Activated naive CD4-positive, alpha-beta T cell treated with anti-CD3 and anti-CD28 coated beads for 36 hours (primary cell): ENCODE measurements around the gene VWC2. TPM values are rescaled to one million over a fixed set of nuclear protein-coding genes. Genes with fewer than 3 reads are reported as not detected.

Source experiments
- CTCF ChIA-PET: fragments of 350-600 bp; sonication (Branson Sonifier 250); formaldehyde crosslinking; loops from one replicate; lab custom pipeline; 2021; ENCODE audit warnings: antibody characterized with exemption; lab: Charles Lee
- DNase-seq: peaks from one replicate; pipeline ENCODE4 v3.0.0-alpha.2; 2020
- H3K27ac Mint-ChIP-seq: one replicate; pipeline ENCODE4 v1.8.0; 2021; ENCODE audit warnings: mild to moderate bottlenecking, mixed read lengths
- H3K27me3 Mint-ChIP-seq: one replicate; pipeline ENCODE4 v1.8.0; 2021; ENCODE audit warnings: low read depth, mixed read lengths
- H3K36me3 Mint-ChIP-seq: one replicate; pipeline ENCODE4 v1.8.0; 2021; ENCODE audit warnings: low read depth, mixed read lengths
- H3K4me1 Mint-ChIP-seq: one replicate; pipeline ENCODE4 v1.8.0; 2021; ENCODE audit warnings: low read depth, mixed read lengths
- H3K4me3 Mint-ChIP-seq: one replicate; pipeline ENCODE4 v1.8.0; 2021; ENCODE audit warnings: mild to moderate bottlenecking, moderate library complexity, mixed read lengths
- H3K9me3 Mint-ChIP-seq: one replicate; pipeline ENCODE4 v1.8.0; 2021; ENCODE audit warnings: mixed read lengths
- intact Hi-C: fragments of 100-400 bp; cut with micrococcal nuclease; formaldehyde crosslinking; loops from one replicate; pipeline ENCODE4 v1.15.1; 2023
- total RNA-seq, 2 experiments: library from RNA; stranded (reverse); gene quantifications; one replicate each; pipeline ENCODE4 v1.2.3, GENCODE V29; 2021

VWC2 gene
- total RNA-seq, 2 experiments from 2014 or later: not detected

GRCh38 chr7:49873420-49873819 is 100.0 kb downstream of the VWC2 start:
- Mint-ChIP-seq H3K9me3 (no peaks in the 10 kb centered on the region), H3K36me3 (no peaks in the 10 kb centered on the region), H3K27ac (no peak overlapping the region), H3K4me1 (no peaks in the 10 kb centered on the region), H3K4me3 (no peak overlapping the region), H3K27me3 (peaks cover 3% of the 10 kb centered on the region)
- DNase-seq: no peak
- CTCF ChIA-PET: no interaction called here
- intact Hi-C loops: no loop called here

DNA sequence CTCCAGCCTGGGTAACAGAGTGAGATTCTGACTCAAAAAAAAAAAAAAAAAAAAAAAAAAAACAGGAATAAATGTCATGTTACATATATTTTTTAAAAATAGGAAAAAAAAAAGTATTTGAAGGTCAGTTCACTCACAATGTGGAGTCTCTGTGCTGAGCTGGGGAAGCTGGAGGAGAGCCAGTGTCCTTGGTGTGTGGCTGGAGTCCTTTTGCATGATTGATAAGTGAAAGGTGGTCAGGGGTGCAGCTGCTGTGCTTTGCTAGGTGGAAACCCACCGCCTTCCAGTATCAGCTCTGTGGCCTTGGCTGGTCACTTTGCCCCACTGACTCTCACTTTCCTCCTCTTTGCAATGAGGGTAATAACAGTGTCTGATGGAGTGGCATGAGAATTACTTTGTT is 101.9 kb downstream of the VWC2 start:
- no peak overlapping the region for H3K27ac Mint-ChIP-seq
- no peaks in the 10 kb centered on the region for H3K4me1 Mint-ChIP-seq
- no peak overlapping the region for H3K4me3 Mint-ChIP-seq
- CTCF ChIA-PET: interaction anchor here (0.7 kb wide), 1 partner anchor 542 kb away, joined by 3 read pairs; no protein-coding TSS in a partner anchor
- no peaks in the 10 kb centered on the region for H3K36me3 Mint-ChIP-seq
- no peaks in the 10 kb centered on the region for H3K9me3 Mint-ChIP-seq
- H3K27me3 Mint-ChIP-seq: no peaks in the 10 kb centered on the region
- intact Hi-C loops: no loop called here
- DNase-seq: no peak

GRCh38 chr7:49876202-49876601 is 102.8 kb downstream of the VWC2 start:
- H3K27ac Mint-ChIP-seq: no peak overlapping the region
- CTCF ChIA-PET: no interaction called here
- no peak for DNase-seq
- H3K4me1 Mint-ChIP-seq: no peaks in the 10 kb centered on the region
- H3K9me3 Mint-ChIP-seq: no peaks in the 10 kb centered on the region
- intact Hi-C loops: no loop called here
- H3K27me3 Mint-ChIP-seq: no peaks in the 10 kb centered on the region
- H3K4me3 Mint-ChIP-seq: no peak overlapping the region
- no peaks in the 10 kb centered on the region for H3K36me3 Mint-ChIP-seq

GRCh38 chr7:49878089-49878488 is 104.7 kb downstream of the VWC2 start:
- peaks cover 4% of the 10 kb centered on the region for H3K27me3 Mint-ChIP-seq
- no peak for DNase-seq
- intact Hi-C loops: no loop called here
- H3K36me3 Mint-ChIP-seq: no peaks in the 10 kb centered on the region
- no peak overlapping the region for H3K4me3 Mint-ChIP-seq
- CTCF ChIA-PET: no interaction called here
- H3K9me3 Mint-ChIP-seq: no peaks in the 10 kb centered on the region
- H3K4me1 Mint-ChIP-seq: no peaks in the 10 kb centered on the region
- H3K27ac Mint-ChIP-seq: no peak overlapping the region

DNA sequence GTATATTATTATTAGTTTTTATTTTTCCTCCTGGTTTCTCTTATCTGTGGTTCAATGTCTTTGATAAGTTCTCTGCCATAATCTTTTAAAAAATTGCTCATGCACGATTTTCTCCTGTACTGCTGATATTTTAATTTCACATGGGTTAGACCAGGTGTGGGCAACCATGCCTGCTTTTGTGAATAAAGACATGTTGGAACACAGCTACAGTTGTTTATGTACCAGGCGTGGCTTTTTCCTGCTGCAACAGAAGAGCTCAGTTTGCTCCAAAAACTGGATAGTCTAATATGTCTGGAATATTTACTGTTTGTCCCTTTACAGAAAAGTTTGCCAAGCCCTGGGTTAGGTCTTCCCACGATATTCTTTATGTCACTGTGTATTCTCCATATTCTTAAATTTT is 105.2 kb downstream of the VWC2 start:
- no peak for DNase-seq
- no peaks in the 10 kb centered on the region for H3K9me3 Mint-ChIP-seq
- CTCF ChIA-PET: no interaction called here
- H3K36me3 Mint-ChIP-seq: no peaks in the 10 kb centered on the region
- no peaks in the 10 kb centered on the region for H3K4me1 Mint-ChIP-seq
- H3K27ac Mint-ChIP-seq: no peak overlapping the region
- intact Hi-C loops: no loop called here
- no peak overlapping the region for H3K4me3 Mint-ChIP-seq
- peaks cover 4% of the 10 kb centered on the region for H3K27me3 Mint-ChIP-seq

- Mint-ChIP-seq H3K27me3 (peaks cover 6% of the 10 kb centered on the region), H3K27ac (no peak overlapping the region), H3K9me3 (no peaks in the 10 kb centered on the region), H3K4me3 (no peak overlapping the region), H3K36me3 (no peaks in the 10 kb centered on the region), H3K4me1 (no peaks in the 10 kb centered on the region)
- CTCF ChIA-PET: interaction anchor here (0.6 to 1.2 kb wide), 2 partner anchors 31 to 53 kb away, joined by 3 to 5 read pairs; no protein-coding TSS in a partner anchor
- intact Hi-C loops: no loop called here
- no peak for DNase-seq
These were observed 110.5 kb downstream of the VWC2 start for GRCh38 chr7:49883933-49884332.

DNA sequence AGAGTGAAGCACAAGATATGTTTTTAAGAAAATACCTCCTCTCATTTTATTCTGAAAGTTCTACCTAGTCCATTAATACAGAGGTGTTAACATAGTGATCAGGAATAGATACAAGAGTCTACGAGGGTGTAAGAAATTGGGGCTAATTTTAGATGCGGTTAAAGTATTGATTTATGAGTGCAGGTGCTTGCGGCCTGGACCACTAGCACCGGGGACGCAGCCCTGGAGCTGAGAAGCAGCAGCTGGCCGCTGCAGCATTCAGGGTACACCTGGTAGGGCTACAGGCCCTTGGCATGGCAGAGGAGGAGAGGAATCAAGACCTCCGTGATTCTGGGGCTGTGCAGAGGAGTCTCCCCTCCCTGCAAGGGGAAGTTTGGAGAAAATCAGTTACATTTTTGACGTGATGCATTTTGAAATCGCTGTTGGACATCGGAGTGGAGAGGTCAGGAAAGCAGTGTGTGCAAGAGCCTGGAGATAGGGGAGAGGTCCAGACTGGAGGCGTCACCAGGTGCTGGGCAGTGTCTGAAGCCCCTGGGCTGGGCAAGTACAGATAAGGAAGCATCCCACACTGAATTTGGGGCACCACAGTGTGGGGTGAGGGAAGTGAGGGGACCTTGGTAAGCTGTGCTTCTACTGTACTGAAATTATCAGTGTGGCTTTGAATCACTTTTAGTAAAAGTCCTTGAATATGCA is 112.3 kb downstream of the VWC2 start:
- H3K9me3 Mint-ChIP-seq: no peaks in the 10 kb centered on the region

GRCh38 chr7:49892481-49892880 is 119.0 kb downstream of the VWC2 start:
- Mint-ChIP-seq H3K9me3 (no peaks in the 10 kb centered on the region), H3K36me3 (no peaks in the 10 kb centered on the region), H3K4me3 (no peak overlapping the region), H3K4me1 (no peaks in the 10 kb centered on the region), H3K27me3 (peaks cover 5% of the 10 kb centered on the region), H3K27ac (no peak overlapping the region)
- DNase-seq: no peak
- CTCF ChIA-PET: no interaction called here
- intact Hi-C loops: no loop called here

More for the DNA sequence above, 112.3 kb downstream of the VWC2 start:
- DNase-seq: no peak
- CTCF ChIA-PET: no interaction called here
- intact Hi-C loops: no loop called here
- no peak overlapping the region for H3K27ac Mint-ChIP-seq
- no peaks in the 10 kb centered on the region for H3K36me3 Mint-ChIP-seq
- peaks cover 6% of the 10 kb centered on the region for H3K27me3 Mint-ChIP-seq
- H3K4me1 Mint-ChIP-seq: no peaks in the 10 kb centered on the region
- no peak overlapping the region for H3K4me3 Mint-ChIP-seq

DNA sequence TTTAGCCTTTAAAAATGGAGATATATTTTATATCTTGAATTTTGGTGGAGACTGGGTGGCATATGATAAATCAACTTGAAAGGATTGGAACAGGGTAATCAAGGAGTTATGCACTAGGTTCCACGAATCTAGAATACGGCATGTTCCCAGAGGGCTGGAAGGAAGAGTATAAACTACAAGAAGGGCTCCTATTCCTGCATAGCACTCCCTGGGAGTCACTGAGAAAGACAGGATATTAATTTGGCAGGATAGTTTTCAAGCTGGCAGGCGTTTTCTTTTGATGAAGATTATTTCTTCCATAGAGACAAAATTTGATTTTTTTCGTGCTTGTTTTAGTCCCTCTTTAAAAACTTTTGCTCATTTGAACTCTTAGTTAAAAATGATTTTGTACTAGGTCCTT is 119.7 kb downstream of the VWC2 start:
- Mint-ChIP-seq H3K4me3 (no peak overlapping the region), H3K27ac (no peak overlapping the region), H3K4me1 (no peaks in the 10 kb centered on the region), H3K9me3 (no peaks in the 10 kb centered on the region), H3K27me3 (peaks cover 5% of the 10 kb centered on the region), H3K36me3 (no peaks in the 10 kb centered on the region)
- CTCF ChIA-PET: no interaction called here
- intact Hi-C loops: no loop called here
- no peak for DNase-seq

GRCh38 chr7:49894543-49894942 is 121.1 kb downstream of the VWC2 start:
- peaks cover 5% of the 10 kb centered on the region for H3K27me3 Mint-ChIP-seq
- CTCF ChIA-PET: no interaction called here
- no peaks in the 10 kb centered on the region for H3K4me1 Mint-ChIP-seq
- H3K27ac Mint-ChIP-seq: no peak overlapping the region
- no peaks in the 10 kb centered on the region for H3K9me3 Mint-ChIP-seq
- intact Hi-C loops: no loop called here
- no peak for DNase-seq
- H3K36me3 Mint-ChIP-seq: no peaks in the 10 kb centered on the region
- no peak overlapping the region for H3K4me3 Mint-ChIP-seq

GRCh38 chr7:49911909-49912308 is 138.5 kb downstream of the VWC2 start:
- no peaks in the 10 kb centered on the region for H3K9me3 Mint-ChIP-seq
- no peak for DNase-seq
- intact Hi-C loops: no loop called here
- H3K27ac Mint-ChIP-seq: no peak overlapping the region
- no peak overlapping the region for H3K4me3 Mint-ChIP-seq
- no peaks in the 10 kb centered on the region for H3K27me3 Mint-ChIP-seq
- H3K36me3 Mint-ChIP-seq: no peaks in the 10 kb centered on the region
- no peaks in the 10 kb centered on the region for H3K4me1 Mint-ChIP-seq
- CTCF ChIA-PET: no interaction called here

DNA sequence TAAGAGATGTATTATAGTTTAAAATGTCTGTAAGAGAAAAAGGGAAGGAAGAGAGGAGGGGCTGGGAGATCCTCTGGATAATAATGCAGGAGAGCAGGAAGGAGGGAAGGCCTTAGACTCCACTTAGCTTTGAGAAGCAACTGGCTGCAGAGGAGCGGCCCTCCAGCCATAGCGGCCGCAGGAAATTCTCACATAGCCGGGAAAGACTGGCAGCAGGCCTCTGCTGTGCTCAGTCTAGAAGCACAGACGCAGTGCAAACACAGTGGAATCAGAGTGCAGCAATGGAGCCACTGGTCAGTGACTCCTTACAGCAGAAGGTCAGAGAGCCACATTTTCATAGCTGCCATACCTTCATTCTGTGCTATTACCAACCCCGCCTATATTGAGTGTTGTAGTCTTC is 153.3 kb downstream of the VWC2 start:
- Mint-ChIP-seq H3K27me3 (peaks cover 3% of the 10 kb centered on the region), H3K4me3 (no peak overlapping the region), H3K27ac (no peak overlapping the region), H3K4me1 (no peaks in the 10 kb centered on the region), H3K36me3 (no peaks in the 10 kb centered on the region), H3K9me3 (peaks cover 9% of the 10 kb centered on the region)
- intact Hi-C loops: no loop called here
- DNase-seq: no peak
- CTCF ChIA-PET: no interaction called here

- CTCF ChIA-PET: no interaction called here
- H3K27ac Mint-ChIP-seq: no peak overlapping the region
- H3K4me1 Mint-ChIP-seq: no peaks in the 10 kb centered on the region
- H3K4me3 Mint-ChIP-seq: no peak overlapping the region
- intact Hi-C loops: no loop called here
- H3K9me3 Mint-ChIP-seq: peaks cover 16% of the 10 kb centered on the region
- peaks cover 3% of the 10 kb centered on the region for H3K27me3 Mint-ChIP-seq
- DNase-seq: no peak
- no peaks in the 10 kb centered on the region for H3K36me3 Mint-ChIP-seq
These were observed 154.2 kb downstream of the VWC2 start for GRCh38 chr7:49927631-49928030.
